ENCODE measurements around the gene CENPS. TPM values are rescaled to one million over a fixed set of nuclear protein-coding genes. Genes with fewer than 3 reads are reported as not detected.

The CENPS gene
- total and polyA plus RNA-seq, 9 of the 15 experiments (the other 6 are each of a cell fraction or from before 2014, with no cell fraction given) = 10.2 to 36.0 (median 26.0) TPM

- TF ChIP-seq, protein P1, sequence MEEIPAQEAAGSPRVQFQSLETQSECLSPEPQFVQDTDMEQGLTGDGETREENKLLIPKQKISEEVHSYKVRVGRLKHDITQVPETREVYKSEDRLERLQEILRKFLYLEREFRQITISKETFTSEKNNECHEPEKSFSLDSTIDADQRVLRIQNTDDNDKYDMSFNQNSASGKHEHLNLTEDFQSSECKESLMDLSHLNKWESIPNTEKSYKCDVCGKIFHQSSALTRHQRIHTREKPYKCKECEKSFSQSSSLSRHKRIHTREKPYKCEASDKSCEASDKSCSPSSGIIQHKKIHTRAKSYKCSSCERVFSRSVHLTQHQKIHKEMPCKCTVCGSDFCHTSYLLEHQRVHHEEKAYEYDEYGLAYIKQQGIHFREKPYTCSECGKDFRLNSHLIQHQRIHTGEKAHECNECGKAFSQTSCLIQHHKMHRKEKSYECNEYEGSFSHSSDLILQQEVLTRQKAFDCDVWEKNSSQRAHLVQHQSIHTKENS (CRISPR knock-in tag; IDR thresholded peaks at IDR 0.05) = no peak
- no peak for TF ChIP-seq HINFP (tag; conservative IDR thresholded peaks at IDR 0.05; ENCODE audit: low read depth)
- TF ChIP-seq RNF219 (CRISPR knock-in tag; IDR thresholded peaks at IDR 0.05) = no peak
- no peak for TF ChIP-seq MLLT1 (IDR thresholded peaks at IDR 0.05)
- TF ChIP-seq IRF9 (tag; IDR thresholded peaks at IDR 0.05) = no peak
- 0 out of 2 replicates have a peak, but pooled peaks have one; percentile 25 for TF ChIP-seq ZBTB26 (CRISPR knock-in tag; IDR thresholded peaks at IDR 0.05)
- no peak for TF ChIP-seq XRCC4 (IDR thresholded peaks at IDR 0.05; ENCODE audit: extremely low read depth, insufficient read depth, insufficient read length)
- no peak for TF ChIP-seq PURB (CRISPR knock-in tag; IDR thresholded peaks at IDR 0.05; ENCODE audit: low read depth)
- peak; percentile 62 for TF ChIP-seq BMI1 (IDR thresholded peaks at IDR 0.05; ENCODE audit: low read length)
- TF ChIP-seq, protein P2, sequence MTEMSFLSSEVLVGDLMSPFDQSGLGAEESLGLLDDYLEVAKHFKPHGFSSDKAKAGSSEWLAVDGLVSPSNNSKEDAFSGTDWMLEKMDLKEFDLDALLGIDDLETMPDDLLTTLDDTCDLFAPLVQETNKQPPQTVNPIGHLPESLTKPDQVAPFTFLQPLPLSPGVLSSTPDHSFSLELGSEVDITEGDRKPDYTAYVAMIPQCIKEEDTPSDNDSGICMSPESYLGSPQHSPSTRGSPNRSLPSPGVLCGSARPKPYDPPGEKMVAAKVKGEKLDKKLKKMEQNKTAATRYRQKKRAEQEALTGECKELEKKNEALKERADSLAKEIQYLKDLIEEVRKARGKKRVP (CRISPR knock-in tag; IDR thresholded peaks at IDR 0.05) = peak; percentile 31; the same call in 1 of the 2 replicates
- TF ChIP-seq ZNF140 (CRISPR knock-in tag; IDR thresholded peaks at IDR 0.05) = no peak
- TF ChIP-seq ZNF121 (CRISPR knock-in tag; conservative IDR thresholded peaks at IDR 0.05) = no peak
- TF ChIP-seq ZNF408 (CRISPR knock-in tag; IDR thresholded peaks at IDR 0.05; ENCODE audit: low read depth) = no peak
- peak in 1 of 2 experiments; percentile 15; a peak in 1 of 4 replicates for TF ChIP-seq KDM4B (IDR thresholded peaks at IDR 0.05; ENCODE audit: borderline replicate concordance in 2 of 2, low read depth in 1 of 2)
Observed at GRCh38 chr1:10430216-10431069, at the start of gene CENPS (continued).

Measured in K562 (cell line).